Gastrocnemius medialis (tissue), 4 donors: ENCODE results near the gene ANTKMT. TPM values are rescaled to one million over a fixed set of nuclear protein-coding genes. Genes with fewer than 3 reads are reported as not detected.

Experiments
- ATAC-seq, 2 donors: fragments of 150-250 bp; one replicate each; pipeline ENCODE4 v1.9.1; 2016
- DNase-seq, 2 donors: peaks; one replicate each; pipeline ENCODE4 v3.0.0-alpha.2; 2019
- H3K27ac ChIP-seq, 4 donors: fragments of 200-600 bp; sonication (generic); 1 replicate in 1 of 4; 2 replicates in 3 of 4; pipeline ENCODE4 v1.5.1; 2016 to 2018; ENCODE audit warnings: mild to moderate bottlenecking in 2 of 4, moderate library complexity in 1 of 4
- H3K27me3 ChIP-seq, 3 donors: fragments of 200-600 bp; sonication (generic) in 2 of 3; 1 replicate in 1 of 3; 2 replicates in 2 of 3; pipeline versions ENCODE4 v1.5.1 to v1.6.0; 2016 to 2019; ENCODE audit warnings: mild to moderate bottlenecking in 1 of 3, moderate library complexity in 1 of 3
- H3K36me3 ChIP-seq, 2 donors: fragments of 200-600 bp; sonication (generic) in 1 of 2; one replicate each; pipeline ENCODE4 v1.5.1; 2017 to 2018
- H3K4me1 ChIP-seq, 2 donors: fragments of 200-600 bp; sonication (generic) in 1 of 2; one replicate each; pipeline ENCODE4 v1.5.1; 2016 to 2017; ENCODE audit warnings: mild to moderate bottlenecking in 2 of 2
- H3K4me3 ChIP-seq, 4 donors: fragments of 200-600 bp; sonication (generic) in 3 of 4; 1 replicate in 1 of 4; 2 replicates in 3 of 4; pipeline ENCODE4 v1.5.1; 2016 to 2019; ENCODE audit warnings: mild to moderate bottlenecking in 2 of 4
- H3K9me3 ChIP-seq, 3 donors: fragments of 200-600 bp; sonication (generic) in 2 of 3; 1 replicate in 1 of 3; 2 replicates in 2 of 3; pipeline ENCODE4 v1.5.1; 2016 to 2019
- CTCF ChIP-seq, 5 experiments: fragments of 450-650 bp in 3 of 5; fragments of 200-600 bp in 2 of 5; sonication (generic) in 2 of 5; IDR thresholded peaks in 4 of 5; conservative IDR thresholded peaks in 1 of 5; 1 replicate in 4 of 5; 2 replicates in 1 of 5; pipeline ENCODE4 v1.5.1; 2016 to 2019; ENCODE audit warnings: antibody characterized with exemption in 5 of 5, mild to moderate bottlenecking in 3 of 5, moderate library complexity in 3 of 5
- POLR2A ChIP-seq, 2 donors: fragments of 450-650 bp; IDR thresholded peaks; one replicate each; pipeline ENCODE4 v1.6.1; 2017; ENCODE audit warnings: antibody characterized with exemption in 2 of 2, mild to moderate bottlenecking in 2 of 2, moderate library complexity in 2 of 2
- in situ Hi-C, 4 donors: fragments of 200-750 bp; cut with MboI; loops; one replicate each; pipeline versions ENCODE4 v1.15.0 to v1.8.0; 2017; ENCODE audit warnings: low sequenced_read_pairs in 4 of 4
- intact Hi-C: fragments of 100-400 bp; cut with DNase I; formaldehyde crosslinking; loops from one replicate; pipeline ENCODE4 v1.15.1; 2023; ENCODE audit warnings: low total_unique reads
- total RNA-seq, 4 donors: library from RNA; depleted of rRNA; stranded (reverse); fragments of >200 nt; gene quantifications; one replicate each; pipeline versions ENCODE4 v1.1.0 to v1.2.3, GENCODE V29; 2016

ANTKMT gene
- total RNA-seq, 4 donors from 2014 or later = 20.9 to 84.0 (median 38.7) TPM

GRCh38 chr16:724188-725040 lies 3.5 kb downstream of the ANTKMT start:
- Histone ChIP-seq H3K27me3 (peaks cover 22 to 38% (median 34%) of the 10 kb centered on the region in 3 donors), H3K4me1 (peaks cover 20 to 29% of the 10 kb centered on the region in 2 donors), H3K27ac (no peak overlapping the region), H3K4me3 (no peak overlapping the region), H3K36me3 (no peaks in the 10 kb centered on the region), H3K9me3 (no peaks in the 10 kb centered on the region)
- DNase-seq (no peak), ATAC-seq (no peak)
- TF ChIP-seq POLR2A (IDR thresholded peaks at IDR 0.05) (no peak), CTCF (IDR thresholded peaks at IDR 0.05 in 4 of 5, conservative IDR thresholded peaks at IDR 0.05 in 1 of 5) (no peak)
- intact Hi-C loops (no loop called here), in situ Hi-C loops (no loop called here)

- H3K36me3 ChIP-seq = no peaks in the 10 kb centered on the region
- H3K4me1 ChIP-seq = peaks cover 17 to 23% of the 10 kb centered on the region in 2 donors
- ATAC-seq = no peak
- no peak overlapping the region for H3K4me3 ChIP-seq
- TF ChIP-seq POLR2A (IDR thresholded peaks at IDR 0.05) (no peak), CTCF (IDR thresholded peaks at IDR 0.05 in 4 of 5, conservative IDR thresholded peaks at IDR 0.05 in 1 of 5) (no peak)
- H3K9me3 ChIP-seq = no peaks in the 10 kb centered on the region
- H3K27ac ChIP-seq = no peak overlapping the region
- intact Hi-C loops = no loop called here
- in situ Hi-C loops = no loop called here
- no peak for DNase-seq
- H3K27me3 ChIP-seq = peaks cover 22 to 38% (median 34%) of the 10 kb centered on the region in 3 donors
Measured at GRCh38 chr16:725041-725376, 4.1 kb downstream of the ANTKMT start.

GRCh38 chr16:725463-726187 lies 4.7 kb downstream of the ANTKMT start:
- Histone ChIP-seq H3K27me3 (peaks cover 22 to 38% (median 34%) of the 10 kb centered on the region in 3 donors), H3K9me3 (no peaks in the 10 kb centered on the region), H3K4me3 (no peak overlapping the region), H3K36me3 (peaks cover 0 to 4% of the 10 kb centered on the region in 2 donors), H3K4me1 (peaks cover 12 to 17% of the 10 kb centered on the region in 2 donors), H3K27ac (no peak overlapping the region)
- DNase-seq (no peak), ATAC-seq (no peak)
- in situ Hi-C loops = no loop called here
- no peak for TF ChIP-seq POLR2A (IDR thresholded peaks at IDR 0.05)
- TF ChIP-seq CTCF (IDR thresholded peaks at IDR 0.05 in 4 of 5, conservative IDR thresholded peaks at IDR 0.05 in 1 of 5) = no peak
- intact Hi-C loops = no loop called here

- H3K36me3 ChIP-seq = peaks cover 0 to 5% of the 10 kb centered on the region in 2 donors
- no peak overlapping the region for H3K27ac ChIP-seq
- H3K4me1 ChIP-seq = peaks cover 12 to 16% of the 10 kb centered on the region in 2 donors
- no peak overlapping the region for H3K4me3 ChIP-seq
- H3K27me3 ChIP-seq = peaks cover 22 to 38% (median 34%) of the 10 kb centered on the region in 3 donors
- TF ChIP-seq CTCF (IDR thresholded peaks at IDR 0.05 in 4 of 5, conservative IDR thresholded peaks at IDR 0.05 in 1 of 5) (no peak), POLR2A (IDR thresholded peaks at IDR 0.05) (no peak)
- in situ Hi-C loops = no loop called here
- DNase-seq = no peak
- intact Hi-C loops = no loop called here
- no peaks in the 10 kb centered on the region for H3K9me3 ChIP-seq
- ATAC-seq = no peak
Measured at GRCh38 chr16:726188-726437, 5.2 kb downstream of the ANTKMT start.
